SH-SY5Y (cell line): ENCODE measurements around the gene ATG9B.

Source experiments
- GATA2 ChIP-seq: IDR thresholded peaks from 2 replicates; pipeline ENCODE4 v1.6.1; 2011; ENCODE audit warnings: mild to moderate bottlenecking, low read depth, low read length
- GATA3 ChIP-seq: IDR thresholded peaks from 2 replicates; pipeline ENCODE4 v1.6.1; 2011; ENCODE audit warnings: low read depth, mild to moderate bottlenecking, low read length, moderate library complexity

DNA sequence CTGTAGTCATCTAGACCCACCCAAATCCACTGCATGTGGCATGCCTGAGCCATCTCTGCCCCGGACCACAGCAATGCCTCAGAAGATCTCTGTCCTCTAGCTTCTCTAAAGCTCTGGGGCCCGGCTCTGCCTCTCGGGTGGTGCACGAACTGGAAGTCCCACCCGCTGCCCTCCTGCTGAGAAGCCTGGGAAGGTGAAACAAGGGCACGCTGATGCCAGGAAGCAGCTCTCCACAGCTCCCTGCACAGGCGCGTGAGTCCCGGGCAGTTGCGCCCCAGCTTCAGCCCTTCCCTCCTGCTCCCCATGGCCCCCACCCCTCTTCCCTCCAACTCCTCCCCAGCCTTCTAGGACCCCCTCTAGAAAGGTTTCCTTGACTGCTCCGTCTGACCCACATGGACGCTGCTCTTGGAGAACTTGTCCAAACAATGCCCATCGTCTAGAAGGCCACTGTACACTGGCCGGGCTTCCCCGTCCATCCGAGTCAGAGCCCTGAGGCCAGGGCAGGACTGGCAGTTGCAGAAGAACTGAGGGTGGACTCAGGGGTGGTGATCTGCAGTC, 58.9 kb downstream of the ATG9B start:
- no peak for TF ChIP-seq GATA2
- no peak for TF ChIP-seq GATA3
